Thymus (tissue), 11 donors: ENCODE data around the gene LTBP1. TPM values are rescaled to one million over a fixed set of nuclear protein-coding genes. Genes with fewer than 3 reads are reported as not detected.

Experiments used
- DNase-seq, 9 donors: peaks; one replicate each; pipeline ENCODE4 v3.0.0-alpha.2; 2013; ENCODE audit warnings: low spot score in 9 of 9, low read depth in 6 of 9, missing footprints in 1 of 9
- H3K27ac ChIP-seq, 2 donors: one replicate each; pipeline ENCODE4 v1.5.1; 2013; ENCODE audit warnings: control low read depth in 1 of 2, low read depth in 1 of 2, low read length in 1 of 2, mild to moderate bottlenecking in 1 of 2, moderate library complexity in 1 of 2
- H3K27me3 ChIP-seq, 2 donors: one replicate each; pipeline ENCODE4 v1.5.1; 2013; ENCODE audit warnings: low read length in 1 of 2; ENCODE audit not compliant: control insufficient read depth in 2 of 2, insufficient read depth in 1 of 2
- H3K36me3 ChIP-seq, 2 donors: one replicate each; pipeline ENCODE4 v1.5.1; 2013; ENCODE audit warnings: low read length in 1 of 2, mild to moderate bottlenecking in 1 of 2, moderate library complexity in 1 of 2; ENCODE audit not compliant: control insufficient read depth in 2 of 2, insufficient read depth in 2 of 2
- H3K4me1 ChIP-seq, 2 donors: one replicate each; pipeline ENCODE4 v1.5.1; 2013; ENCODE audit warnings: low read length in 2 of 2; ENCODE audit not compliant: control insufficient read depth in 2 of 2, insufficient read depth in 2 of 2
- H3K4me3 ChIP-seq, 2 donors: one replicate each; pipeline ENCODE4 v1.5.1; 2013; ENCODE audit warnings: low read length in 2 of 2, control low read depth in 1 of 2, mild to moderate bottlenecking in 1 of 2
- H3K9me3 ChIP-seq, 2 donors: one replicate each; pipeline ENCODE4 v1.5.1; 2013; ENCODE audit warnings: low read length in 1 of 2, mild to moderate bottlenecking in 1 of 2; ENCODE audit not compliant: control insufficient read depth in 2 of 2, insufficient read depth in 1 of 2
- WGBS: extraction: QIAGEN DNeasy Blood & Tissue Kit; methylation state at CpG from one replicate; pipeline ENCODE4 v1.1.7; 2013; 5-methylcytosine and 5-hydroxymethylcytosine counted together
- polyA plus RNA-seq: library from polyadenylated mRNA; stranded (reverse); fragments of 200-250 nt; gene quantifications from one replicate; pipeline ENCODE4 v1.2.3, GENCODE V29; 2013
- total RNA-seq: library from RNA; stranded (reverse); fragments of 120-200 nt; gene quantifications from one replicate; pipeline ENCODE4 v1.2.4, GENCODE V29; 2013
- donor health status: healthy.

Gene LTBP1
- total and polyA plus RNA-seq, 2 donors = 13.3 to 17.7 TPM

DNA sequence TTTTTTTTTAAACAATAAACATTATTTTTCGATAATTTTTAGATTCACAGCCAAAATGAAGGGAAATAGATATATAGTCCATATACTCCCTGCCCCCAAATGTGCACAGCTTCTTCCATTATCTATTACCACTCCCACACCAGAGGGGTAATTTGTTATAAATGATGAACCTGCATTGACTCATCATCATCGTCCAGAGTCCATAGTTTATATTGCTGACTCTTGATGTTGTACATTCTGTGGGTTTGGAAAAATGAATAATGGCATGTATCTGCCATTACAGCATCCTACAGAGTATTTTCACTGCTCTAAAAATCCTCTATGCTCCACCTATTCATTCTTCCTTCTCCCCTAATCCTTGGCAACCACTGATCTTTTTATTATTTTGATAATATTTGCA lies 121.5 kb downstream of the LTBP1 start:
- Histone ChIP-seq H3K4me3 (no peak overlapping the region), H3K27ac (no peak overlapping the region), H3K9me3 (no peaks in the 10 kb centered on the region), H3K36me3 (no peaks in the 10 kb centered on the region), H3K27me3 (no peaks in the 10 kb centered on the region), H3K4me1 (no peaks in the 10 kb centered on the region)
- WGBS = 97% methylated on average over 2 of the region's 2 CpGs
- DNase-seq = no peak

DNA sequence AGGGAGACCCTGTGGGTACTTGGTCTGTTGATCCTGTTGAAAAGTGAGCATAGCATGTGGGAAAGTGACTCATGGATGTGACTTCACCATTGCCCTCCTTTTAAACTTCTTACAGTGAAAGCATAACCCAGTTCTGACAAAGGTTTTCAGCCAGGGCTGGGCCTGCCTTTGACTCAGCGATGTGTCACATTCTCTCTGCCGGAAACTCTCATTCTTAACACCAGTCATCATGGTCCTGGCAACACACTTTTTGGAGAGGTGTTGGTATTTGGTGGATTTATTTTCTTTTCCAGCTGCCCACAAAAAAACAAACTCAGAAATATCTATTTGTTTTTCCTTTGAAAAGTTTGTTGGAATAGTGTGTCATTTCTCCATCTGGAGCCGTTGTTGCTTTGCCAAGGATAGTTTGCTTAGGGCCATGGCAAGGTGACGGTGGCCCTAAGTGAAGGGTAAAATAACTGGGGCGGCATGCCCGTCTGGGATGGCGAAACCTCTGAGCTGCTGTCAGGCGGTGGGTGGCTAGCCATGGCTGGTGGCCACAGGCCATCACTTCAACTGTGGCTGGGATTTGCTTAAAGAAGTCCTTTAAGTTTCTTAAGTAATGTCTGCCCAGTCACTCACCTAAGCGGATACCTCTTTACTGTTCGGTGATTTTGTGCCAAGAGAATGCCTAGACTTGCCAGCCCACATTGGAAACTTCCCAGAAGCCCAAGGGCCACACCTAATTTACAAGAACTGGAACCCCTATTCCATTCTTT lies 123.3 kb downstream of the LTBP1 start:
- 96% methylated on average over 10 of the region's 10 CpGs for WGBS
- Histone ChIP-seq H3K9me3 (no peaks in the 10 kb centered on the region), H3K4me1 (no peaks in the 10 kb centered on the region), H3K4me3 (no peak overlapping the region), H3K27ac (no peak overlapping the region), H3K27me3 (no peaks in the 10 kb centered on the region), H3K36me3 (no peaks in the 10 kb centered on the region)
- no peak for DNase-seq

GRCh38 chr2:33071591-33071990 lies 124.8 kb downstream of the LTBP1 start:
- 84% methylated on average over 5 of the region's 5 CpGs for WGBS
- no peak for DNase-seq

GRCh38 chr2:33072614-33073013 lies 125.9 kb downstream of the LTBP1 start:
- no peak overlapping the region for H3K27ac ChIP-seq
- no peak for DNase-seq
- WGBS = 87% methylated on average over 6 of the region's 6 CpGs

More at GRCh38 chr2:33071591-33071990, 124.8 kb downstream of the LTBP1 start:
- no peaks in the 10 kb centered on the region for H3K4me1 ChIP-seq
- no peaks in the 10 kb centered on the region for H3K27me3 ChIP-seq
- H3K9me3 ChIP-seq = no peaks in the 10 kb centered on the region
- H3K27ac ChIP-seq = no peak overlapping the region
- H3K4me3 ChIP-seq = no peak overlapping the region
- no peaks in the 10 kb centered on the region for H3K36me3 ChIP-seq

DNA sequence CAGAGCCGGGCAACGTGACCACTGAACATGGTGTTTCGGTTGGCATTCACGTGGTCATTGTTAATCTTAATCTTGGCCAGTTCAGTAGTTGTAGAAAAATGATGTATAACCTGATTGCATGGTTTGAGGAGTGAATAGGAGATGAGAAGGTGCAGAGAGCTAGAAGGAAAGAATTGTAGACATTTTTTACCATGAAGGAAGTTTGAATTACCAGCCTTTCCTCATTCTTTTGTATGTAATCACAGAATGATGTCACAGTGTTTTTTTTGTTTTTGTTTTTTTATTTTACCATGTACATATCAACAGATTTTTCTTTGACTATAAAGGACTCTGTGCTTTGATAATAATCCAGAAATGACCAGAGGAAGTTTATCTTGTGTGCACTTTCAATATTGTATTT lies 126.3 kb downstream of the LTBP1 start:
- Histone ChIP-seq H3K27ac (no peak overlapping the region), H3K4me1 (no peaks in the 10 kb centered on the region), H3K36me3 (no peaks in the 10 kb centered on the region), H3K4me3 (no peak overlapping the region), H3K27me3 (no peaks in the 10 kb centered on the region), H3K9me3 (no peaks in the 10 kb centered on the region)
- no peak for DNase-seq
- 96% methylated on average over 4 of the region's 4 CpGs for WGBS

More at GRCh38 chr2:33072614-33073013, 125.9 kb downstream of the LTBP1 start:
- no peaks in the 10 kb centered on the region for H3K4me1 ChIP-seq
- H3K4me3 ChIP-seq = no peak overlapping the region
- no peaks in the 10 kb centered on the region for H3K9me3 ChIP-seq
- H3K27me3 ChIP-seq = no peaks in the 10 kb centered on the region
- H3K36me3 ChIP-seq = no peaks in the 10 kb centered on the region

GRCh38 chr2:33074197-33074596 lies 127.4 kb downstream of the LTBP1 start:
- over 99% methylated on average over 6 of the region's 6 CpGs for WGBS
- Histone ChIP-seq H3K36me3 (no peaks in the 10 kb centered on the region), H3K4me3 (no peak overlapping the region), H3K4me1 (no peaks in the 10 kb centered on the region), H3K27me3 (no peaks in the 10 kb centered on the region), H3K27ac (no peak overlapping the region), H3K9me3 (no peaks in the 10 kb centered on the region)
- DNase-seq = no peak

- DNase-seq = no peak
- whole genome bisulfite sequencing = 64% methylated on average over 8 of the region's 8 CpGs
- H3K36me3 ChIP-seq = no peaks in the 10 kb centered on the region
- H3K4me3 ChIP-seq = no peak overlapping the region
- no peaks in the 10 kb centered on the region for H3K4me1 ChIP-seq
- H3K27me3 ChIP-seq = no peaks in the 10 kb centered on the region
- H3K27ac ChIP-seq = no peak overlapping the region
- H3K9me3 ChIP-seq = no peaks in the 10 kb centered on the region
Measured at GRCh38 chr2:33077311-33077710, 130.6 kb downstream of the LTBP1 start.

GRCh38 chr2:33077844-33078243 lies 131.1 kb downstream of the LTBP1 start:
- H3K27me3 ChIP-seq = no peaks in the 10 kb centered on the region
- H3K27ac ChIP-seq = no peak overlapping the region
- DNase-seq = no peak

GRCh38 chr2:33081691-33082090 lies 134.9 kb downstream of the LTBP1 start:
- Histone ChIP-seq H3K27ac (no peak overlapping the region), H3K9me3 (no peaks in the 10 kb centered on the region), H3K36me3 (no peaks in the 10 kb centered on the region), H3K4me3 (no peak overlapping the region), H3K4me1 (peaks cover 0 to 10% of the 10 kb centered on the region in 2 donors), H3K27me3 (no peaks in the 10 kb centered on the region)
- 63% methylated on average over 7 of the region's 7 CpGs for WGBS
- DNase-seq = no peak

More at GRCh38 chr2:33077844-33078243, 131.1 kb downstream of the LTBP1 start:
- Histone ChIP-seq H3K4me3 (no peak overlapping the region), H3K36me3 (no peaks in the 10 kb centered on the region), H3K9me3 (no peaks in the 10 kb centered on the region), H3K4me1 (no peaks in the 10 kb centered on the region)
- WGBS = 21% methylated on average over 4 of the region's 4 CpGs
